Measurements from ENCODE around the gene LAT. TPM values are rescaled to one million over a fixed set of nuclear protein-coding genes. Genes with fewer than 3 reads are reported as not detected.

LAT gene
- total and polyA plus RNA-seq, 2 of the 4 experiments (the other 2 are of a cell fraction) = 0.18 to 7.4 TPM

- Histone ChIP-seq H3K23ac (ENCODE audit: low read depth, low read length) (no peak overlapping the region), H3K9ac (ENCODE audit: low read depth, low read length) (no peak overlapping the region), H2AK9ac (replicated peaks; ENCODE audit: low read depth, low read length, poor library complexity) (peak overlapping the region; percentile 55), H3K14ac (replicated peaks; ENCODE audit: low read depth, low read length) (no peak overlapping the region), H3K9me3 (ENCODE audit: control insufficient read depth, insufficient read depth, low read length) (peaks cover 5% of the 10 kb centered on the region), H3K4me3 (ENCODE audit: insufficient read depth, low read depth, low read length) (no peak overlapping the region), H4K20me1 (ENCODE audit: insufficient read depth, low read length) (no peaks in the 10 kb centered on the region), H3K9me1 (ENCODE audit: insufficient read depth, low read length) (no peaks in the 10 kb centered on the region), H3K18ac (ENCODE audit: low read depth, low read length) (no peak overlapping the region), H4K91ac (ENCODE audit: insufficient read depth, low read depth, low read length) (no peak overlapping the region), H3K4me1 (ENCODE audit: control insufficient read depth, insufficient read depth, low read length) (no peaks in the 10 kb centered on the region), H3K36me3 (ENCODE audit: control insufficient read depth, insufficient read depth, low read length) (peaks cover 30% of the 10 kb centered on the region), H3K27ac (ENCODE audit: insufficient read depth, low read length) (no peak overlapping the region), H3K4ac (ENCODE audit: low read depth, low read length) (no peak overlapping the region), H2AFZ (replicated peaks; ENCODE audit: low read length, poor library complexity) (peak overlapping the region; percentile 41), H4K8ac (ENCODE audit: low read depth in 2 of 2, low read length in 2 of 2) (no peak overlapping the region), H2BK15ac (ENCODE audit: low read depth, low read length) (no peak overlapping the region), H3K79me1 (ENCODE audit: low read depth in 1 of 2, low read length in 2 of 2) (no peaks in the 10 kb centered on the region), H3K56ac (ENCODE audit: extremely low read depth, insufficient read depth, low read length) (no peak overlapping the region), H2BK120ac (ENCODE audit: low read depth, low read length) (no peak overlapping the region), H2BK5ac (ENCODE audit: low read depth, low read length, poor library complexity, severe bottlenecking) (no peak overlapping the region), H2BK20ac (ENCODE audit: low read depth, low read length) (no peak overlapping the region), H2AK5ac (ENCODE audit: low read depth, low read length) (no peak overlapping the region), H3K27me3 (ENCODE audit: control insufficient read depth, insufficient read depth, low read length) (no peaks in the 10 kb centered on the region), H4K5ac (ENCODE audit: low read depth, low read length) (no peak overlapping the region), H3K4me2 (ENCODE audit: low read depth, low read length) (no peak overlapping the region)
- ChIA-PET POLR2A (ENCODE audit: unreplicated experiment) (no interaction called here), CTCF (no interaction called here)
- BruUV-seq (replicated peaks) = no TSS peak
- dilution Hi-C loops (cut with HindIII; ENCODE audit: low sequenced_read_pairs, unreplicated experiment) = no loop called here
- 96% methylated on average over 5 of the region's 11 CpGs; no CpG with 5 or more reads in 1 of the 2 experiments for WGBS, 2 experiments (ENCODE audit: extremely low coverage in 2 of 2, insufficient read length in 1 of 2)
- in situ Hi-C loops (cut with MboI; ENCODE audit: low sequenced_read_pairs) = no loop called here
- intact Hi-C loops (cut with micrococcal nuclease) = no loop called here
- ATAC-seq (ENCODE audit: low read depth) (no peak), DNase-seq (no peak)
- TF ChIP-seq MAZ (IDR thresholded peaks at IDR 0.05; ENCODE audit: borderline replicate concordance, low read depth, low read length) = no peak
- TF ChIP-seq SMC3 (IDR thresholded peaks at IDR 0.05; ENCODE audit: low read depth, low read length) = no peak
- TF ChIP-seq, protein P1, sequence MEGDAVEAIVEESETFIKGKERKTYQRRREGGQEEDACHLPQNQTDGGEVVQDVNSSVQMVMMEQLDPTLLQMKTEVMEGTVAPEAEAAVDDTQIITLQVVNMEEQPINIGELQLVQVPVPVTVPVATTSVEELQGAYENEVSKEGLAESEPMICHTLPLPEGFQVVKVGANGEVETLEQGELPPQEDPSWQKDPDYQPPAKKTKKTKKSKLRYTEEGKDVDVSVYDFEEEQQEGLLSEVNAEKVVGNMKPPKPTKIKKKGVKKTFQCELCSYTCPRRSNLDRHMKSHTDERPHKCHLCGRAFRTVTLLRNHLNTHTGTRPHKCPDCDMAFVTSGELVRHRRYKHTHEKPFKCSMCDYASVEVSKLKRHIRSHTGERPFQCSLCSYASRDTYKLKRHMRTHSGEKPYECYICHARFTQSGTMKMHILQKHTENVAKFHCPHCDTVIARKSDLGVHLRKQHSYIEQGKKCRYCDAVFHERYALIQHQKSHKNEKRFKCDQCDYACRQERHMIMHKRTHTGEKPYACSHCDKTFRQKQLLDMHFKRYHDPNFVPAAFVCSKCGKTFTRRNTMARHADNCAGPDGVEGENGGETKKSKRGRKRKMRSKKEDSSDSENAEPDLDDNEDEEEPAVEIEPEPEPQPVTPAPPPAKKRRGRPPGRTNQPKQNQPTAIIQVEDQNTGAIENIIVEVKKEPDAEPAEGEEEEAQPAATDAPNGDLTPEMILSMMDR (conservative IDR thresholded peaks at IDR 0.05; ENCODE audit: low read depth, low read length) = no peak
- TF ChIP-seq, protein P2, sequence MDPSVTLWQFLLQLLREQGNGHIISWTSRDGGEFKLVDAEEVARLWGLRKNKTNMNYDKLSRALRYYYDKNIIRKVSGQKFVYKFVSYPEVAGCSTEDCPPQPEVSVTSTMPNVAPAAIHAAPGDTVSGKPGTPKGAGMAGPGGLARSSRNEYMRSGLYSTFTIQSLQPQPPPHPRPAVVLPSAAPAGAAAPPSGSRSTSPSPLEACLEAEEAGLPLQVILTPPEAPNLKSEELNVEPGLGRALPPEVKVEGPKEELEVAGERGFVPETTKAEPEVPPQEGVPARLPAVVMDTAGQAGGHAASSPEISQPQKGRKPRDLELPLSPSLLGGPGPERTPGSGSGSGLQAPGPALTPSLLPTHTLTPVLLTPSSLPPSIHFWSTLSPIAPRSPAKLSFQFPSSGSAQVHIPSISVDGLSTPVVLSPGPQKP (IDR thresholded peaks at IDR 0.05; ENCODE audit: borderline replicate concordance, low read depth, low read length) = no peak
- TF ChIP-seq BHLHE40 (IDR thresholded peaks at IDR 0.05; ENCODE audit: low read depth, low read length) = no peak
- TF ChIP-seq RFX5 (IDR thresholded peaks at IDR 0.05; ENCODE audit: low read depth, low read length) = no peak
- no peak for TF ChIP-seq POLR2A (IDR thresholded peaks at IDR 0.05; ENCODE audit: low read depth, low read length)
- no peak for TF ChIP-seq FOS (IDR thresholded peaks at IDR 0.05; ENCODE audit: low read depth, low read length)
- TF ChIP-seq RCOR1 (IDR thresholded peaks at IDR 0.05; ENCODE audit: insufficient replicate concordance, low read length) = no peak
- no peak for TF ChIP-seq CEBPB (IDR thresholded peaks at IDR 0.05; ENCODE audit: low read depth, low read length)
- TF ChIP-seq NFE2L2 (IDR thresholded peaks at IDR 0.05; ENCODE audit: low read depth, low read length) = no peak
- TF ChIP-seq CHD1 (IDR thresholded peaks at IDR 0.05; ENCODE audit: low read depth, low read length) = no peak
- TF ChIP-seq MXI1 (IDR thresholded peaks at IDR 0.05; ENCODE audit: borderline replicate concordance, low read depth, low read length) = no peak
- no peak for TF ChIP-seq MAFK (IDR thresholded peaks at IDR 0.05; ENCODE audit: low read depth, low read length)
- TF ChIP-seq RAD21 (IDR thresholded peaks at IDR 0.05; ENCODE audit: low read length) = no peak
Measured at GRCh38 chr16:28990375-28991040, 5.7 kb downstream of the LAT start.
